Upper lobe of left lung (tissue), 6 donors: ENCODE measurements around the gene KCNJ16. TPM values are rescaled to one million over a fixed set of nuclear protein-coding genes. Genes with fewer than 3 reads are reported as not detected.

Experiments used
- ATAC-seq, 2 donors: fragments of 200-7000 bp; cut with Tn5 transposase; one replicate each; pipeline ENCODE4 v1.9.1; 2022; ENCODE audit warnings: mild to moderate bottlenecking in 2 of 2, moderate library complexity in 2 of 2; ENCODE audit not compliant: low FRiP score in 2 of 2
- DNase-seq, 2 donors: peaks; one replicate each; pipeline ENCODE4 v3.0.0-alpha.2; 2019 to 2020
- H3K27ac ChIP-seq, 4 donors: fragments of 200-600 bp; sonication (generic); one replicate each; pipeline ENCODE4 v1.5.1; 2016 to 2019
- H3K27me3 ChIP-seq, 4 donors: fragments of 200-600 bp; sonication (generic); one replicate each; pipeline ENCODE4 v1.5.1; 2017 to 2019
- H3K36me3 ChIP-seq, 4 donors: fragments of 200-600 bp; sonication (generic); one replicate each; pipeline ENCODE4 v1.5.1; 2016 to 2019
- H3K4me1 ChIP-seq, 4 donors: fragments of 200-600 bp; sonication (generic); one replicate each; pipeline ENCODE4 v1.5.1; 2018 to 2019
- H3K4me3 ChIP-seq, 4 donors: fragments of 200-600 bp; sonication (generic); one replicate each; pipeline ENCODE4 v1.5.1; 2017 to 2019; ENCODE audit warnings: mild to moderate bottlenecking in 2 of 4, moderate library complexity in 1 of 4
- H3K9me3 ChIP-seq, 4 donors: fragments of 200-600 bp; sonication (generic); one replicate each; pipeline ENCODE4 v1.5.1; 2018 to 2019
- EP300 ChIP-seq, 4 donors: sonication (generic); formaldehyde crosslinking; IDR thresholded peaks; one replicate each; pipeline ENCODE4 v1.5.1; 2017; ENCODE audit warnings: antibody characterized with exemption in 4 of 4, control low read depth in 2 of 4
- POLR2A ChIP-seq, 4 donors: fragments of 450-650 bp; IDR thresholded peaks; one replicate each; pipeline ENCODE4 v1.5.1; 2016 to 2017; ENCODE audit warnings: antibody characterized with exemption in 4 of 4, mild to moderate bottlenecking in 2 of 4
- POLR2AphosphoS5 ChIP-seq, 2 donors: sonication (generic); formaldehyde crosslinking; IDR thresholded peaks; one replicate each; pipeline ENCODE4 v1.5.1; 2017; ENCODE audit warnings: antibody characterized with exemption in 2 of 2
- WGBS, 2 donors: methylation state at CpG; one replicate each; pipeline ENCODE4 v1.1.5; 2017 to 2018; 5-methylcytosine and 5-hydroxymethylcytosine counted together
- total RNA-seq, 6 donors: library from RNA; depleted of rRNA in 4 of 6; stranded (reverse); fragments of >200 nt in 4 of 6; gene quantifications; one replicate each; pipeline versions ENCODE4 v1.1.0 to v1.2.1, GENCODE V29; 2016 to 2021
- TF ChIP-seq, protein P1 (sequence below), 6 experiments: fragments of 450-650 bp in 4 of 6; fragments of 200-600 bp in 2 of 6; sonication (generic) in 2 of 6; IDR thresholded peaks; one replicate each; pipeline ENCODE4 v1.5.1; 2016 to 2019; ENCODE audit warnings: antibody characterized with exemption in 6 of 6
- donor health status: DM: no; HTN: no; CAD: no; lungs with moderate emphysema.
- donor health status: DM: no; HTN: yes; CAD: no; lungs with severe emphysema.

Gene KCNJ16
- total RNA-seq, 6 donors from 2014 or later, result 0.20 to 1.4 (median 0.59) TPM; not detected in 1

DNA sequence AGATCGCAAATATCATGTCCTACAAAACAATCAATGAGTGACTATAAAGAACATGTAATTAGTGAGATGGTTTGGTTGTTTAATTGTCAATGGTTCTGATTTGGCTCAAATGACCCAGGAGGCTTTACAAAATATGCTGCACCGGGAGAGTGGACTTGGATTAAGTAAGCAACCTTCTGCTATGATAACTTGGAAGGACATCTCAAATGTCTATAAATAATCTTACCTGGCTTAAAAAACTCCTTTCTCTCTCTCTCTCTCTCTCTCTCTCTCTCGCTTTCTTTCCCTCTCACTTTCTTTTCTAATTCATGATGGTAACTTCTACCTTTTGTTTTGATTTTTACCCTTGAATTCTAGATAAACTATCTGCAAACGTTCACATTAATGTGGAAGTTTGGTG is 108.5 kb downstream of the KCNJ16 start:
- DNase-seq (no peak), ATAC-seq (no peak)
- no peaks in the 10 kb centered on the region for H3K36me3 ChIP-seq
- H3K27me3 ChIP-seq, result no peaks in the 10 kb centered on the region
- no peaks in the 10 kb centered on the region for H3K9me3 ChIP-seq
- H3K4me1 ChIP-seq, result no peaks in the 10 kb centered on the region
- TF ChIP-seq POLR2AphosphoS5 (IDR thresholded peaks at IDR 0.05), result no peak
- TF ChIP-seq, protein P1, sequence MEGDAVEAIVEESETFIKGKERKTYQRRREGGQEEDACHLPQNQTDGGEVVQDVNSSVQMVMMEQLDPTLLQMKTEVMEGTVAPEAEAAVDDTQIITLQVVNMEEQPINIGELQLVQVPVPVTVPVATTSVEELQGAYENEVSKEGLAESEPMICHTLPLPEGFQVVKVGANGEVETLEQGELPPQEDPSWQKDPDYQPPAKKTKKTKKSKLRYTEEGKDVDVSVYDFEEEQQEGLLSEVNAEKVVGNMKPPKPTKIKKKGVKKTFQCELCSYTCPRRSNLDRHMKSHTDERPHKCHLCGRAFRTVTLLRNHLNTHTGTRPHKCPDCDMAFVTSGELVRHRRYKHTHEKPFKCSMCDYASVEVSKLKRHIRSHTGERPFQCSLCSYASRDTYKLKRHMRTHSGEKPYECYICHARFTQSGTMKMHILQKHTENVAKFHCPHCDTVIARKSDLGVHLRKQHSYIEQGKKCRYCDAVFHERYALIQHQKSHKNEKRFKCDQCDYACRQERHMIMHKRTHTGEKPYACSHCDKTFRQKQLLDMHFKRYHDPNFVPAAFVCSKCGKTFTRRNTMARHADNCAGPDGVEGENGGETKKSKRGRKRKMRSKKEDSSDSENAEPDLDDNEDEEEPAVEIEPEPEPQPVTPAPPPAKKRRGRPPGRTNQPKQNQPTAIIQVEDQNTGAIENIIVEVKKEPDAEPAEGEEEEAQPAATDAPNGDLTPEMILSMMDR (IDR thresholded peaks at IDR 0.05), result no peak
- TF ChIP-seq EP300 (IDR thresholded peaks at IDR 0.05), result no peak
- TF ChIP-seq POLR2A (IDR thresholded peaks at IDR 0.05), result no peak
- no peak overlapping the region for H3K4me3 ChIP-seq
- WGBS, 2 donors, result 92 to 94% methylated on average over 4 of the region's 4 CpGs
- H3K27ac ChIP-seq, result no peak overlapping the region

DNA sequence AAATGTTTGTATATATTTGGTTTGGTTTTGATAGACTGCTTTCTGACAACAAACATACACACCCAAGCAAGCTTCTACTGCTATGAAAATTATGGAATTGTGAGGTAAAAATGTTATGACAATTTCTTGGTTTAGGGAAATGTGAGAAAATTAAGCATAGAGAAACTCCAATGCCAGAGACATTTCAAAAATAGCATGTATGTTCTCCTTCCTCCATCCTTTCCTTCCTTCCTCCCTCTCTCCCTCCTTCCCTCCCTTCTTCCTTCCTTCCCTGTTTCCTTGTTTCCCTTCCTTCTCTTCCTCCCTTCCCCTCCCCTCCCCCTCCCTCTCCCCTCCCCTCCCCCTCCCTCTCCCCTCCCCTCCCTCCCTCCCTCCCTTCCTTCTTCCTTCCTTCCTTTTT is 109.2 kb downstream of the KCNJ16 start:
- Histone ChIP-seq H3K27ac (no peak overlapping the region), H3K9me3 (no peaks in the 10 kb centered on the region), H3K4me1 (no peaks in the 10 kb centered on the region), H3K4me3 (no peak overlapping the region), H3K27me3 (no peaks in the 10 kb centered on the region), H3K36me3 (no peaks in the 10 kb centered on the region)
- ATAC-seq (no peak), DNase-seq (no peak)
- TF ChIP-seq EP300 (IDR thresholded peaks at IDR 0.05) (no peak), POLR2A (IDR thresholded peaks at IDR 0.05) (no peak), POLR2AphosphoS5 (IDR thresholded peaks at IDR 0.05) (no peak)
- TF ChIP-seq, protein P1 (IDR thresholded peaks at IDR 0.05), result no peak

DNA sequence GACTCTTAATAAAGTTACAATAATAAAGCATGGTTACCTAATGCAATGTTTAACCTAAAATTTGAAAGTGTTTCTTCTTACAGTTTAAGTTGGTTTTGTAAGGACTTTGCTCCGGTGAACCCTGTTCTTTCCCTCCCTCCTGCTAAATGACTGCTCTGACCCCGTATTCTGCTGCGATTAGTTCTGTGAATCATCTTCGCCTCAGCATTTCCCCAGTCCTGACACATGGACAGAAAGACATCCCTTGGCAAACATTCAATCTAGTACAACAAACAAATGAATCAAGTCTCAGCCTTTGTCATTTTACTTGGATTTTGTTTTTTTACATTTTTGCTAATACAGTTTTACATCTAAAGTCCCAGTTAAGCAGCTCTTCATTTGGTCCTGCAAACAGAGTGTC is 109.7 kb downstream of the KCNJ16 start:
- ATAC-seq, result no peak
- no peak overlapping the region for H3K27ac ChIP-seq
- 71 to 74% methylated on average over 4 of the region's 4 CpGs for WGBS, 2 donors

More for the DNA sequence above, 109.7 kb downstream of the KCNJ16 start:
- Histone ChIP-seq H3K36me3 (no peaks in the 10 kb centered on the region), H3K4me1 (no peaks in the 10 kb centered on the region), H3K9me3 (no peaks in the 10 kb centered on the region), H3K27me3 (no peaks in the 10 kb centered on the region), H3K4me3 (no peak overlapping the region)
- TF ChIP-seq POLR2AphosphoS5 (IDR thresholded peaks at IDR 0.05) (no peak), POLR2A (IDR thresholded peaks at IDR 0.05) (no peak), EP300 (IDR thresholded peaks at IDR 0.05) (no peak)
- TF ChIP-seq, protein P1 (IDR thresholded peaks at IDR 0.05), result no peak
- no peak for DNase-seq

Other genes with a start within 250 kb of the KCNJ16 start
- gene KCNJ2, start 94.3 kb downstream of the KCNJ16 start, total RNA-seq, result 10 to 100 TPM in 2 of 6 donors, 1 to 10 TPM in 4; 4.2 to 24.2 (median 6.2) TPM